Measurements from ENCODE around the gene MTRR.

Gene MTRR

GRCh38 chr5:7868773-7869473 lies at the start of gene MTRR, which contains the start of gene FASTKD3:
Gene MTRR (plus strand): TSS chr5:7869148. CDS start chr5:7870795, 1,647 bp downstream.
Gene FASTKD3 (minus strand): TSS chr5:7869031. CDS start chr5:7868083, 948 bp downstream.
- peak; percentile 76 to 84 for DNase-seq (ENCODE audit: low read depth in 2 of 2)

- DNase-seq (ENCODE audit: low read depth in 2 of 2), result no peak
Measured at GRCh38 chr5:7822449-7822848, 46.5 kb upstream of the MTRR start.

GRCh38 chr5:7823594-7823993 lies 45.4 kb upstream of the MTRR start:
- DNase-seq (ENCODE audit: low read depth in 2 of 2), result no peak

- no peak for DNase-seq (ENCODE audit: low read depth in 2 of 2)
Measured at GRCh38 chr5:7824995-7825394, 44.0 kb upstream of the MTRR start.

- no peak for DNase-seq (ENCODE audit: low read depth in 2 of 2)
Measured at GRCh38 chr5:7825630-7826029, 43.3 kb upstream of the MTRR start.

- DNase-seq (ENCODE audit: low read depth in 2 of 2), result no peak
Measured at GRCh38 chr5:7827610-7828009, 41.3 kb upstream of the MTRR start.

GRCh38 chr5:7828269-7828668 lies 40.7 kb upstream of the MTRR start:
- DNase-seq (ENCODE audit: low read depth in 2 of 2), result no peak

GRCh38 chr5:7834982-7835381 lies 34.0 kb upstream of the MTRR start:
- no peak for DNase-seq (ENCODE audit: low read depth in 2 of 2)

- no peak for DNase-seq (ENCODE audit: low read depth in 2 of 2)
Measured at GRCh38 chr5:7837403-7837802, 31.5 kb upstream of the MTRR start.

GRCh38 chr5:7842531-7842930 lies 26.4 kb upstream of the MTRR start:
- no peak for DNase-seq (ENCODE audit: low read depth in 2 of 2)

GRCh38 chr5:7844901-7845300 lies 24.0 kb upstream of the MTRR start:
- no peak for DNase-seq (ENCODE audit: low read depth in 2 of 2)

GRCh38 chr5:7845557-7845956 lies 23.4 kb upstream of the MTRR start:
- no peak for DNase-seq (ENCODE audit: low read depth in 2 of 2)

- no peak for DNase-seq (ENCODE audit: low read depth in 2 of 2)
Measured at GRCh38 chr5:7846327-7846726, 22.6 kb upstream of the MTRR start.

GRCh38 chr5:7848296-7848695 lies 20.7 kb upstream of the MTRR start:
- no peak for DNase-seq (ENCODE audit: low read depth in 2 of 2)

- no peak for DNase-seq (ENCODE audit: low read depth in 2 of 2)
Measured at GRCh38 chr5:7849681-7850394, 19.1 kb upstream of the MTRR start.

- no peak for DNase-seq (ENCODE audit: low read depth in 2 of 2)
Measured at GRCh38 chr5:7850395-7851239, 18.3 kb upstream of the MTRR start, which contains the start of gene CFAP90. Gene CFAP90 (minus strand): TSS chr5:7851133. CDS start chr5:7851021, 112 bp downstream.

- DNase-seq (ENCODE audit: low read depth in 2 of 2), result no peak
Measured at GRCh38 chr5:7851240-7851592, 17.7 kb upstream of the MTRR start.

GRCh38 chr5:7851617-7852289 lies 17.2 kb upstream of the MTRR start:
- DNase-seq (ENCODE audit: low read depth in 2 of 2), result no peak

GRCh38 chr5:7852542-7852941 lies 16.4 kb upstream of the MTRR start:
- no peak for DNase-seq (ENCODE audit: low read depth in 2 of 2)

GRCh38 chr5:7852988-7853387 lies 16.0 kb upstream of the MTRR start:
- no peak for DNase-seq (ENCODE audit: low read depth in 2 of 2)

GRCh38 chr5:7855611-7856010 lies 13.3 kb upstream of the MTRR start:
- no peak for DNase-seq (ENCODE audit: low read depth in 2 of 2)

- DNase-seq (ENCODE audit: low read depth in 2 of 2), result no peak
Measured at GRCh38 chr5:7856855-7857254, 12.1 kb upstream of the MTRR start.

All from stimulated activated CD8-positive, alpha-beta memory T cell treated with anti-CD3 and anti-CD28 coated beads, Interleukin-7, amount 100 ng/mL, for 1 hour (primary cell).